Activated T-helper 1 cell treated with anti-CD3 and anti-CD28 coated beads, Interleukin-2, amount 50 U/mL, for 16 hours (primary cell): ENCODE results near the gene NCOA3.
A peak's percentile ranks its signal among the peaks of the same experiment; 100 is the strongest.
"Not testable (repeated sequence)": the region's sequence is repeated elsewhere in the genome, so short reads cannot be mapped to it uniquely, and the experiment has no call there.

Experiments used
- DNase-seq, 2 donors: peaks; one replicate each; pipeline ENCODE4 v3.0.0-alpha.2; 2020; ENCODE audit warnings: low read depth in 1 of 2, low spot score in 1 of 2

The NCOA3 gene

GRCh38 chr20:47468290-47469050 lies 33.2 kb upstream of the NCOA3 start:
- DNase-seq = no peak

DNA sequence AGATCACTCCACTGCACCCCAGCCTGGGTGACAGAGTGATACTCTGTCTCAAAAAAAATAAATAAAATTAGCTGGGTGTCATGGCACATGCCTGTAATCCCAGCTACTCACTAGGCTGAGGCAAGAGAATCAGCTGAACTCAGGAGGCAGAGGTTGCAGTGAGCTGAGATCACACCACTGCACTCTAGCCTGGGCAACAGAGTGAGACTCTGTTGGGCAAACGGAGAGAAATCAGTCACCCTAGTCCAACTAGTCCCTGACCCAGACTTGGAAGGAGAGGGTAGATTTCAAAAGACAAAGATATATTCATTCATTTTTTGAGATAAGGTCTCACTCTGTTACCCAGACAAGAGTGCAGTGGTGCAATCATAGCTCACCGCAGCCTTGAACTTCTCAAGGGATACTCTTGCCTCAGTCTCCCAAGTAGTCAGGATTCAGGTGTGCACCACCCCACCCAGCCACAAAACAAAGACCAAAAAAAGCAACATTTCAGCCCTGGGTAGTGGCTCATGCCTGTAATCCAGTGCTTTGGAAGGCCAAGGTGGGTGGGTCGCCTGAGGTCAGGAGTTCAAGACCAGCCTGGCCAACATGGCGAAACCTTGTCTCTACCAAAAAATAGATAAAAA lies 26.2 kb upstream of the NCOA3 start:
- no peak for DNase-seq

- no peak for DNase-seq
These were observed 25.2 kb upstream of the NCOA3 start for GRCh38 chr20:47476452-47476851.

GRCh38 chr20:47479093-47479492 lies 22.6 kb upstream of the NCOA3 start:
- no peak for DNase-seq

GRCh38 chr20:47479506-47479905 lies 22.2 kb upstream of the NCOA3 start:
- no peak for DNase-seq

DNA sequence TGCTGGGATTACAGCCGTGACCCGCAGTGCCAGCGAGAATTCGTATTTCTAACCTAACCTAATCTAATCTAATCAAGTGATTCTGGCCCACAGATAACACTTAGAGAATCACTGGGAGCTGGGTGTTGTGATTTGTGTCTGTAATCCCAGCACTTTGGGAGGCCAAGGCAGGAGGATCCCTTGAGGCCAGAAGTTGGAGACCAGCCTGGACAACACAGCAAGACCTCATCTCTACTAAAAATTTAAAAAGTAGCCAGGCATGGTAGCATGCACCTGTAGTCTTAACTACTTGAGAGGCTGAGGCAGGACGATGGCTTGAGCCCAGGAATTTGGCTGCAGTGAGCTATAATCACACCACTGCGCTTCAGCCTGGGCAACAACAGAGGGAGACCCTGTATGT lies 21.4 kb upstream of the NCOA3 start:
- no peak for DNase-seq

- no peak for DNase-seq
These were observed 21.0 kb upstream of the NCOA3 start for GRCh38 chr20:47480705-47481104.

DNA sequence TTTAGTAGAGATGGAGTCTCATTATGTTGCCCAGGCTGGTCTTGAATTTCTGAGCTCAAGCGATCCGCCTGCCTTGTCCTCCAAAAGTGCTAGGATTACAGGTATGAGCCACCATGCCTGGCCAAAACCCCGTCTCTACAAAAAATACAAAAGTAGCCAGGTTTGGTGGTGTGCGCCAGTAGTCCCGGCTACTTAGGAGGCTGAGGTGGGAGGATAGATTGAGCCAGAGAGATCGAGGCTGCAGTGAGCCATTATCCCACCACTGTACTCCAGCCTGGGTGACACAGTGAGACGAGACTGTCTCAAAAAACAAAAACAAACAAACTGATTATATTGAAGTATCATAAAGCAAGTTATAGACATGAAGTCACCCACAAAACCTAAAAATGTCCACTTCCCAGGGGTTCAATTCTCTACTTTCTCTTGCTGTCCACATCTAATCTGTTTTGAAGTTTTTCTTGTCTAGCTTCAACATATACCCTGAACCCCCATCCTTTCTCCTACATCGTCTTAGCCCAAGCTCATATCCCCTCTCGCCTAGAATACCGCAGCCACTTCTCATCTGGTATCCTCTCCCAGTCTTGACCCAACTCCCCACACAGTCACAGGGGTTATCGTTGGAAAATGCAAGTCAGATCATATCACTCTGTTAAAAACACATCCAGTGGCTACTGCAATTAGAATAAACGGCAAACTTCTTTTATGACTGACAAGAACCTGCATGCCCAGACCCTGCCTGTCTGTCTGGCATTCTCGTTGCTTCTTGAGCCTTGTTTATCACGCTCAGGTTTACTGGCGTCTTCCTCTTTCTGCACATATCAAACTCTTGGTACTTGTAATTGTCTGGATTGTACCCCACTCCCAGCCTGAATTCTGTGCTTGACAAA lies 20.1 kb upstream of the NCOA3 start:
- no peak for DNase-seq

GRCh38 chr20:47482705-47483104 lies 19.0 kb upstream of the NCOA3 start:
- no peak for DNase-seq

DNA sequence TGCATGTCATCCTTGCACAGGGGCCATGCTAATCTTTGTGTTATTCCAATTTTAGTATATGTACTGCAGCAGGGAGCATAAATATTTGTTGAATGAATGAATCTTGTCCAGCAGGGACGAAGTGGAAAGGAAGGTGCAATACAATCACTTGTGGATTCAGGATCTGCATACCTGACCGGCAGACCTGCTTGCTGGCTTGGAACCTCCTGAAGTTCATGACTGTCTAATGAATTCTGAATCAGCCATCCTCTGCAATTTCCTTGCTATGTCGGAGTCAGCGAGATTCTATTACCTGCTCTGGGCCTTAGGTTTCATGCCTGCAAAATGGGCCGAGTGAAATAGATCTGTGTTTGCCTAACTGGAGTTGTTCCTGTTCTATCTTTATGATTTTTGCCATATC lies 17.4 kb upstream of the NCOA3 start:
- no peak for DNase-seq

DNA sequence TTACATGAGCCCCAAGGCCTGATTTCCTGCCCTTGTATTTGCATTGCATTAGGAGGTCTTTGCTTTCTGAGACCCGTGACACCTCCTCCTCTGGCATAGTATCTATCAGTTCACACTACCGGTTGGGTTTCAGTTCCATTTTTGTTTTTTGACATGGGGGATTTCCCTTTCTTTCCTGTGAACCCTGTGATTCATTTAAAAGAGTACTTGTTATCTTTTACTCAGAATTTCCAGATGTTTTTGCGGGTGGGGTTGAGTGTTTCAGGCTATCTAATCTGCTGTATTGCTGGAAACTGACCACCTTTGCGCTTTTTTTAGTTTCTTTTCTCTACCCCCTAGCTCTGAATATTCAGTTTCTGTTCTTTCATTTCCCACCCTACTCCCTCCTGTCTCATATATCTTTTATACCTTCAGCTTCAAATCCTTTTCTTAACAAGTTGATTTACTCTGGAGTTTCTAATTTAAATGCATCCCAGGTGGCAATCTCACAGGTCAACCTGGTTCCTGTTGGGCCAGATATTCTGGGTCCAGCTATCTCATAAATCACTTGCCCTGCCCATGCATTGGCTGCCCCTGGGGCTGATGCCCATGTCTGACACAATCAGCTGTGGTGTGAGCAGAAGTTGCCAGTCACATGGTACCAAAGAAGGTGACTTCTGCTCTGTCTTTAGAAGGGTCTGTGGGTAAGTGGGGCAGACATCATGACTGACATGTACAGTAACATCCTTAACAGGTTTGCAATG lies 14.3 kb upstream of the NCOA3 start:
- peak in 1 of 2 donors; percentile 36 for DNase-seq

DNA sequence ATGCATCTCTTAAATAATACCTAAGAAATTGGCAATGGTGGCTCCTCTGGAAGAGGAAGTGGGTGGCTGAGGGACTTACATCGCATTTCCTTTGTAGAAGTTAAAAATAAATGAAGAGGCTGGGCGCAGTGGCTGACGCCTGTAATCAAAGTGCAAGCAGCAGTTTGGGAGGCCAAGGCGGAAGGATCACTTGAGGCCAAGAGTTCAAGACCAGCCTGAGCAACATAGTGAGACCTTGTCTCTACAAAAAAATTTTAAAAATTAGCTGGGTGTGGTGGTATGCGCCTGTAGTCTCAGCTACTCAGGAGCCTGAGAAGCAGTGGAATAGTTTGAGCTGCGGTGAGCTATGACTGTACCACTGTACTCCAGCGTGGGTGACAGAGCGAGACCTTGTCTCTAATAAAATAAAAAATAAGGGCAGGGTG lies 12.2 kb upstream of the NCOA3 start:
- no peak for DNase-seq

DNA sequence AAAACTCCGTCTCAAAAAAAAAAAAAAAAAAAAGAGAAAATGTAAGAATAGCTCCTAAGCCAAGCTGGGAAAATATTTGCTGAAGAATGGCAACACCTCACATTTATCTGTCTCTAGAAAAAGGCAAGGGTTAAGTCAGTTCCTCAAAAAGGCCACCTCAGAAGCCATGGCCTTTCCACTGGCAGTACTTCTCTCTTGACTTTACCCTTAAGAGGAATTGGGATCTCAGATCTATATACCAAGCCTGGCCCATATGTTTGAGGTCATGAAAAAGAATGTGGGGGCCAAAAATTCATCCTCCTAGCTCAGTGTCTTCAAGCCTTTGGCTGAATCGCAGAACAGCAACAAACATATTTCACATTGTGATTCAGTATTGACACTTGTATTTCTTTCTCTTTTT lies 10.9 kb upstream of the NCOA3 start:
- DNase-seq = no peak

DNA sequence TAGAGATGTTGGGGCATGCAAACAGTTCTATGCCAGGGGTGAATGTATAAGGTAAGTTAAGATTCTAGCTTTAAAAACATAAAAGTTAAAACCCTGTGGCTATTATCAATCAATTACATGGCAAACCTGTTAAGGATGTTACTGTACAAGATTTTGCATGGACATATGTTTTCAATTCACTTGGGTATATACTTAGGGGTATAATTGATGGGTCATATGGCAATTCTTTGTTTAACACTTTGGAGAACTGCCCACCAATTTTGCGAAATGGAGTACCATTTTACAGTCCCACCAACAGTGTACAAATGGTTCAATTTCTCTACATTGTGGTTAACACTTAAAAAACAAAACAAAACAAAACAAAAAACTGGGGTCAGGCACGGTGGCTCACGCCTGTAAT lies 9.4 kb upstream of the NCOA3 start:
- DNase-seq = no peak

DNA sequence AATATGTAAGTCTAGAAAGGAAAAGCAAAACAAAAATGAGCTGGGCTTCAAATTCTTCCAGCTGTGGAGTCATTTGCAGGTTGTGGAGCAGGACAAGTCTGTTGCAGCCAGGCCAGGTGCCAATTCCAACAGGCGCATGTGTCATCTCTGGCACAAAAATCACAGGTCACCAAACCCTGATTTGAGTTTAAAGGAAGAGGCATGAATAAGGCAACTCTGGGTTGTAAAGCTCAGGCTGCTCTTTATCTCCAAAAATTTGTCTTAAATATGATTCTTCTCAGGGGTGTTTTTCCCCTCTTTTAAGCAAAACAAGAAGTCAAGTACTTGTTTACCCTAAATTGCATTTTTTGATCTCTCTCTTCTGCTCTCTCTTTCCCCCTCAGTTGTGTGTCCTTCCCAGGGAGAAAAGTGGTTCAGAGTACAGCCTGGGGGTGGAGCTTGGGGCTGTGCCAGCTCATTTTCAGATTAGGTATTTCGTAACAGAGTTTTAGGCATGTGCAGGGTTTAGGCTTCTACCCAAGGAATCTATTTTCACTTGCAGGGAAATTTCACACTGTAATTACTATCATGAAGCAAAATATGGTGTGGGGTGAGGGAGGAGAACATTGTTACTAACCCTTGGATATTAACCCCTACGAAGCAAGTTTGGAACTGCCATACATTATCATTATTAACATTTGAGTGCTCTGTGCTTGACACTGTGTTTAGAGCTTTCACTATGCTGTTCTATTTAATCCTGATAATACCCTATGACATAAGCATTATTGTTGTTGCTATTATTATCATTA lies 8.3 kb upstream of the NCOA3 start:
- peak in 1 of 2 donors; percentile 16 for DNase-seq

GRCh38 chr20:47493963-47494293 lies 7.8 kb upstream of the NCOA3 start:
- DNase-seq = no peak

DNA sequence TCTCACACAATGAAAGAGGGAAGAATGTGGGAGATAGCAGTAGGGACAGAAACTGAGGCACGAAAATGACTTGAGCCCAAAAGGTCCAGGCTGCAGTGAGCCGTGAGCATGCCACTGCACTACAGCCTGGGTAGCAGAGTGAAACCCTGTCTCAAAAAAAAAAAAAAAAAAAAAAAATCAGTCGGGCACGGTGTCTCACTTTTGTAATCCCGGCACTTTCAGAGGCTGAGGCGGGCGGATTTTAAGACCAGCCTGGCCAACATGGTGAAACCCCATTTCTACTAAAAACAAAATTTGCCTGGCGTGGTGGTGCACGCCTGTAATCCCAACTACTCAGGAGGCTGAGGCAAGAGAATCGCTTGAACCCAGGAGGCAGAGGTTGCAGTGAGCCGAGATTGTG lies 7.1 kb upstream of the NCOA3 start:
- not testable (repeated sequence) for DNase-seq

DNA sequence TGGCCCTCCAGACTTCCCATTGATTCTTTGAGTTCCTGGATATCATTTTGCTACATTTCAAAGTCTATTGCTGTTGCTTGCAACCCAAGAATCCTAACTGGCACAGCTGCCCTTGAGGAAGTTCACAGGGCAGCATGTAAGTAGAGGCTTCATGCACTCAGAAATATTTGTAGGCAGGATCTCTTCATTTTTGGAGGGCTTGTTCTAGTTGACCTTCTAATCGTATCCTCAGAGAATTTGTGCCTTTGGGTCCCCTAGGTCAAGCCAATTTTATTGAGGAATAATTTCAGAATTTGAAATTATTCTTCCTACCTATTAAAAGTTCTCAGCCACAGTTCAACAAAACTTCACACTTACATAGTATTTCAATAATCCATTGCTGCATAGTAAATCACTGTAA lies 5.6 kb upstream of the NCOA3 start:
- DNase-seq = no peak

DNA sequence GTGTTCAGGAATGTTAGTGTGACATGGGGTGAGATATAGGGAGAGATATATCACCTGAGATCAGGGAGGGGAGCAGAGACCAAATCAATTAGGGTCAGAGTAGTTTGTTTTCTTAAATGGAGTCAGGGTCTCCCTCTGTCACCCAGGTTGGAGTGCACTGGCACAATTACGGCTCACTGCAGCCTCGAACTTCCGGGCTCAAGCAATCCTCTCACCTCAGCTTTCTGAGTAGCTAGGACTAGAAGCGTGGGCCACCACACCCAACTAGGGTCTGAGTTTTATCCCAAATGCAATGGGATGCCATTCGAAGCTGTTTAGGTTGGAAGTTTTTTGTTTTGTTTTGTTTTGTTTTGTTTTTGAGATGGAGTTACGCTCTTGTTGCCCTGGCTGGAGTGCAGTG lies 3.1 kb upstream of the NCOA3 start:
- DNase-seq = no peak

DNA sequence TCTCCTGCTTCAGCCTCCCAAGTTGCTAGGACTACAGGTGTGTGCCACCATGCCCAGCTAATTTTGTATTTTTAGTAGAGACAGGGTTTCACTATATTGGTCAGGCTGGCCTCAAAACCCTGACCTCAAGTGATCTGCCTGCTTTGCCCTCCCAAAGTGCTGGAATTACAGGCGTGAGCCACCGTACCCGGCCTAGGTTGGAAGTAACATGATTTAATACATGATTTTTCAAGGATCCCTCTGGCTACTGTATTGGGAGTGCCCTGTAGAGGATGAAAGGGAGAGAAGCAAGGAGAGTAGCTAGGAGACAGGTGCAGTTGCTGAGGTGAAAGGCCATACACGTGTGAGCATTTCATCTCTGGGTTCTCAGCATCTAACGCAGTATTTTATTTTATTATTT lies 2.6 kb upstream of the NCOA3 start:
- no peak for DNase-seq

DNA sequence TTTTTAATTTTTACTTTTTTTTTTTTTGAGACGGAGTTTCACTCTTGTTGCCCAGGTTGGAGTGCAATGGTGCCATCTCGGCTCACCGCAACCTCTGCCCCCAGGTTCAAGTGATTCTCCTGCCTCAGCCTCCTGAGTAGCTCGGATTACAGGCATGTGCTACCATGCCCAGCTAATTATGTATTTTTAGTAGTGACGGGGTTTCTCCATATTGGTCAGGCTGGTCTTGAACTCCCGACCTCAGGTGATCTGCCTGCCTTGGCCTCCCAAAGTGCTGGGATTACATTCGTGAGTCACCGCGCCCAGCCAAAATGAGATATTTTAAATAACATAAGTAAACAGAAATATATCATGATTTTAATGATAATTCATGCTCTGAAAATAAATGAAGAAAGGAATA lies 1.6 kb upstream of the NCOA3 start:
- not testable (repeated sequence) for DNase-seq
